Ascending aorta (tissue), 2 donors: ENCODE data around the gene TBX5. TPM values are rescaled to one million over a fixed set of nuclear protein-coding genes. Genes with fewer than 3 reads are reported as not detected.

Source experiments
- DNase-seq, 2 donors: peaks; one replicate each; pipeline ENCODE4 v3.0.0-alpha.2; 2019; ENCODE audit warnings: low spot score in 2 of 2
- H3K27ac ChIP-seq, 2 donors: fragments of 200-600 bp; sonication (generic); one replicate each; pipeline ENCODE4 v1.5.1; 2016 to 2017; ENCODE audit warnings: mild to moderate bottlenecking in 1 of 2
- H3K27me3 ChIP-seq: fragments of 200-600 bp; sonication (generic); one replicate; pipeline ENCODE4 v1.5.1; 2017
- H3K36me3 ChIP-seq, 2 donors: fragments of 200-600 bp; sonication (generic); one replicate each; pipeline ENCODE4 v1.5.1; 2016
- H3K4me1 ChIP-seq, 2 donors: fragments of 200-600 bp; sonication (generic); one replicate each; pipeline ENCODE4 v1.5.1; 2016 to 2017; ENCODE audit warnings: mild to moderate bottlenecking in 1 of 2
- H3K4me3 ChIP-seq, 2 donors: fragments of 200-600 bp; sonication (generic); one replicate each; pipeline ENCODE4 v1.5.1; 2016 to 2017; ENCODE audit warnings: mild to moderate bottlenecking in 1 of 2
- H3K9me3 ChIP-seq, 2 donors: fragments of 200-600 bp; sonication (generic); one replicate each; pipeline ENCODE4 v1.5.1; 2016
- CTCF ChIP-seq, 3 experiments: fragments of 200-600 bp in 2 of 3; fragments of 450-650 bp in 1 of 3; sonication (generic) in 2 of 3; IDR thresholded peaks; one replicate each; pipeline ENCODE4 v1.5.1; 2016 to 2019; ENCODE audit warnings: antibody characterized with exemption in 3 of 3, mild to moderate bottlenecking in 1 of 3, moderate library complexity in 1 of 3
- intact Hi-C: fragments of 100-400 bp; cut with DNase I; formaldehyde crosslinking; loops from one replicate; pipeline ENCODE4 v1.15.1; 2023
- total RNA-seq: library from RNA; depleted of rRNA; stranded (reverse); fragments of >200 nt; gene quantifications from one replicate; pipeline ENCODE4 v1.1.0, GENCODE V29; 2016

Gene TBX5
- not detected for total RNA-seq

GRCh38 chr12:114405519-114406271 is at the start of gene TBX5:
TBX5 (minus strand) TSS chr12:114406144; CDS start chr12:114403898, 2,246 bp downstream.
- H3K4me1 ChIP-seq = peaks cover 3 to 9% of the 10 kb centered on the region in 2 donors
- intact Hi-C loops = no loop called here
- H3K27ac ChIP-seq = no peak within 1 kb of the TSS
- no peaks in the 10 kb centered on the region for H3K9me3 ChIP-seq
- H3K27me3 ChIP-seq = peaks cover 24% of the 10 kb centered on the region
- peak within 1 kb of the TSS; percentile 34 to 48 for H3K4me3 ChIP-seq
- DNase-seq = no peak
- H3K36me3 ChIP-seq = no peaks in the 10 kb centered on the region
- TF ChIP-seq CTCF (IDR thresholded peaks at IDR 0.05) = no peak

GRCh38 chr12:114451657-114452056 is 45.7 kb upstream of the TBX5 start:
- TF ChIP-seq CTCF (IDR thresholded peaks at IDR 0.05) = no peak
- intact Hi-C loops = no loop called here
- Histone ChIP-seq H3K27me3 (peaks cover 14% of the 10 kb centered on the region), H3K27ac (no peak overlapping the region), H3K9me3 (no peaks in the 10 kb centered on the region), H3K36me3 (no peaks in the 10 kb centered on the region), H3K4me1 (no peaks in the 10 kb centered on the region), H3K4me3 (no peak overlapping the region)
- no peak for DNase-seq

- Histone ChIP-seq H3K4me3 (no peak overlapping the region), H3K4me1 (no peaks in the 10 kb centered on the region), H3K36me3 (no peaks in the 10 kb centered on the region), H3K27ac (no peak overlapping the region), H3K27me3 (peaks cover 14% of the 10 kb centered on the region), H3K9me3 (no peaks in the 10 kb centered on the region)
- no peak for DNase-seq
- no peak for TF ChIP-seq CTCF (IDR thresholded peaks at IDR 0.05)
- intact Hi-C loops = no loop called here
Observed at GRCh38 chr12:114450515-114451300, 44.8 kb upstream of the TBX5 start.

GRCh38 chr12:114450019-114450418 is 44.1 kb upstream of the TBX5 start:
- Histone ChIP-seq H3K36me3 (no peaks in the 10 kb centered on the region), H3K27me3 (peaks cover 14% of the 10 kb centered on the region), H3K9me3 (no peaks in the 10 kb centered on the region), H3K27ac (no peak overlapping the region), H3K4me1 (no peaks in the 10 kb centered on the region), H3K4me3 (no peak overlapping the region)
- TF ChIP-seq CTCF (IDR thresholded peaks at IDR 0.05) = no peak
- DNase-seq = no peak
- intact Hi-C loops = no loop called here

GRCh38 chr12:114448618-114448933 is 42.6 kb upstream of the TBX5 start:
- DNase-seq = no peak
- H3K36me3 ChIP-seq = no peaks in the 10 kb centered on the region
- H3K27me3 ChIP-seq = peaks cover 14% of the 10 kb centered on the region

More at GRCh38 chr12:114448618-114448933, 42.6 kb upstream of the TBX5 start:
- intact Hi-C loops = no loop called here
- TF ChIP-seq CTCF (IDR thresholded peaks at IDR 0.05) = no peak
- Histone ChIP-seq H3K9me3 (no peaks in the 10 kb centered on the region), H3K4me3 (no peak overlapping the region), H3K27ac (no peak overlapping the region), H3K4me1 (peaks cover 0 to 2% of the 10 kb centered on the region in 2 donors)
